Measurements from ENCODE around the gene SYPL1.

SYPL1 gene

GRCh38 chr7:106070201-106070551, 41.9 kb downstream of the SYPL1 start:
- ATAC-seq (ENCODE audit: insufficient read depth, low read depth) (no peak), DNase-seq (no peak)
- TF ChIP-seq CTCF (IDR thresholded peaks at IDR 0.05; ENCODE audit: borderline replicate concordance, extremely low read depth, low read length, poor library complexity, severe bottlenecking) (no peak), EZH2 (IDR thresholded peaks at IDR 0.05; ENCODE audit: borderline replicate concordance, low read depth, low read length, severe bottlenecking) (no peak)
- peak overlapping the region; percentile 72 for H3K4me2 ChIP-seq (ENCODE audit: insufficient read depth, low read length)
- H4K20me1 ChIP-seq (ENCODE audit: insufficient read depth, low read length) = no peaks in the 10 kb centered on the region
- peak overlapping the region in 1 of 2 experiments; percentile 56; a peak in 1 of 4 replicates for H3K4me3 ChIP-seq (ENCODE audit: low read depth in 1 of 2, low read length in 2 of 2)
- H3K4me1 ChIP-seq (ENCODE audit: insufficient read depth, low read length) = peaks cover 59% of the 10 kb centered on the region
- no peak overlapping the region for H2AFZ ChIP-seq (ENCODE audit: low read depth, low read length)
- H3K27ac ChIP-seq (ENCODE audit: low read length) = peak overlapping the region; percentile 100
- H3K79me2 ChIP-seq (ENCODE audit: insufficient read depth, low read length) = no peaks in the 10 kb centered on the region
- H3K9me3 ChIP-seq (ENCODE audit: insufficient read depth, low read length, severe bottlenecking) = no peaks in the 10 kb centered on the region
- H3K27me3 ChIP-seq (ENCODE audit: insufficient read depth, low read length, poor library complexity) = no peaks in the 10 kb centered on the region
- H3K9ac ChIP-seq (ENCODE audit: low read depth, low read length) = peak overlapping the region; percentile 62
- H3K36me3 ChIP-seq (ENCODE audit: insufficient read depth, low read length) = no peaks in the 10 kb centered on the region

- TF ChIP-seq EZH2 (IDR thresholded peaks at IDR 0.05; ENCODE audit: borderline replicate concordance, low read depth, low read length, severe bottlenecking) = no peak
- TF ChIP-seq CTCF (IDR thresholded peaks at IDR 0.05; ENCODE audit: borderline replicate concordance, extremely low read depth, low read length, poor library complexity, severe bottlenecking) = no peak
- no peaks in the 10 kb centered on the region for H3K9me3 ChIP-seq (ENCODE audit: insufficient read depth, low read length, severe bottlenecking)
- no peaks in the 10 kb centered on the region for H3K79me2 ChIP-seq (ENCODE audit: insufficient read depth, low read length)
- no peak overlapping the region for H2AFZ ChIP-seq (ENCODE audit: low read depth, low read length)
- H3K4me1 ChIP-seq (ENCODE audit: insufficient read depth, low read length) = peaks cover 59% of the 10 kb centered on the region
- H3K9ac ChIP-seq (ENCODE audit: low read depth, low read length) = 0 out of 2 replicates have a peak overlapping the region, but pooled peaks have one; percentile 62
- peak overlapping the region; percentile 72; the same call in 1 of the 2 replicates for H3K4me2 ChIP-seq (ENCODE audit: insufficient read depth, low read length)
- no peaks in the 10 kb centered on the region for H3K36me3 ChIP-seq (ENCODE audit: insufficient read depth, low read length)
- DNase-seq (no peak), ATAC-seq (ENCODE audit: insufficient read depth, low read depth) (no peak)
- no peaks in the 10 kb centered on the region for H4K20me1 ChIP-seq (ENCODE audit: insufficient read depth, low read length)
- H3K27ac ChIP-seq (ENCODE audit: low read length) = peak overlapping the region; percentile 100
- H3K4me3 ChIP-seq (ENCODE audit: low read depth in 1 of 2, low read length in 2 of 2) = no peak overlapping the region
- no peaks in the 10 kb centered on the region for H3K27me3 ChIP-seq (ENCODE audit: insufficient read depth, low read length, poor library complexity)
Measured at GRCh38 chr7:106069471-106070200, 42.5 kb downstream of the SYPL1 start.

GRCh38 chr7:106068986-106069385, 43.1 kb downstream of the SYPL1 start:
- no peak for TF ChIP-seq CTCF (IDR thresholded peaks at IDR 0.05; ENCODE audit: borderline replicate concordance, extremely low read depth, low read length, poor library complexity, severe bottlenecking)
- no peak for TF ChIP-seq EZH2 (IDR thresholded peaks at IDR 0.05; ENCODE audit: borderline replicate concordance, low read depth, low read length, severe bottlenecking)
- Histone ChIP-seq H3K9me3 (ENCODE audit: insufficient read depth, low read length, severe bottlenecking) (no peaks in the 10 kb centered on the region), H3K27ac (ENCODE audit: low read length) (peak overlapping the region; percentile 100), H3K36me3 (ENCODE audit: insufficient read depth, low read length) (no peaks in the 10 kb centered on the region), H3K4me3 (ENCODE audit: low read depth in 1 of 2, low read length in 2 of 2) (no peak overlapping the region), H3K79me2 (ENCODE audit: insufficient read depth, low read length) (no peaks in the 10 kb centered on the region), H4K20me1 (ENCODE audit: insufficient read depth, low read length) (no peaks in the 10 kb centered on the region), H3K27me3 (ENCODE audit: insufficient read depth, low read length, poor library complexity) (no peaks in the 10 kb centered on the region), H3K4me1 (ENCODE audit: insufficient read depth, low read length) (peaks cover 56% of the 10 kb centered on the region), H3K9ac (ENCODE audit: low read depth, low read length) (no peak overlapping the region), H2AFZ (ENCODE audit: low read depth, low read length) (no peak overlapping the region), H3K4me2 (ENCODE audit: insufficient read depth, low read length) (no peak overlapping the region)
- ATAC-seq (ENCODE audit: insufficient read depth, low read depth) (no peak), DNase-seq (no peak)
